NCI-H1694 (cell line): ENCODE data around the gene ESR2.
"Not testable (repeated sequence)": the region's sequence is repeated elsewhere in the genome, so short reads cannot be mapped to it uniquely, and the experiment has no call there.

Experiments
- DNase-seq: peaks from one replicate; lab custom pipeline; 2025; lab: John Stamatoyannopoulos, UW

Gene ESR2

GRCh38 chr14:64220466-64220865, 73.7 kb downstream of the ESR2 start:
- peak; percentile 94 for DNase-seq

- no peak for DNase-seq
Observed at GRCh38 chr14:64220056-64220455, 74.1 kb downstream of the ESR2 start.

GRCh38 chr14:64218344-64219240, 75.6 kb downstream of the ESR2 start:
- DNase-seq, result peak; percentile 70

- no peak for DNase-seq
Observed at GRCh38 chr14:64217834-64218233, 76.3 kb downstream of the ESR2 start.

GRCh38 chr14:64217308-64217707, 76.9 kb downstream of the ESR2 start:
- DNase-seq, result no peak

GRCh38 chr14:64215978-64216377, 78.2 kb downstream of the ESR2 start:
- DNase-seq, result no peak

GRCh38 chr14:64215274-64215673, 78.9 kb downstream of the ESR2 start:
- DNase-seq, result no peak

- DNase-seq, result no peak
Observed at GRCh38 chr14:64213853-64214570, 80.2 kb downstream of the ESR2 start.

GRCh38 chr14:64213086-64213485, 81.1 kb downstream of the ESR2 start:
- no peak for DNase-seq

- DNase-seq, result no peak
Observed at GRCh38 chr14:64212666-64213065, 81.5 kb downstream of the ESR2 start.

- not testable (repeated sequence) for DNase-seq
Observed at GRCh38 chr14:64210912-64211311, 83.3 kb downstream of the ESR2 start.

GRCh38 chr14:64210216-64210615, 84.0 kb downstream of the ESR2 start:
- DNase-seq, result no peak

GRCh38 chr14:64209444-64210131, 84.6 kb downstream of the ESR2 start:
- peak; percentile 63 for DNase-seq

GRCh38 chr14:64208981-64209380, 85.2 kb downstream of the ESR2 start:
- no peak for DNase-seq

GRCh38 chr14:64208261-64208660, 85.9 kb downstream of the ESR2 start:
- DNase-seq, result no peak

- no peak for DNase-seq
Observed at GRCh38 chr14:64203366-64204006, 90.7 kb downstream of the ESR2 start.

GRCh38 chr14:64202716-64203115, 91.5 kb downstream of the ESR2 start:
- DNase-seq, result no peak

- no peak for DNase-seq
Observed at GRCh38 chr14:64201921-64202545, 92.1 kb downstream of the ESR2 start.

GRCh38 chr14:64201296-64201695, 92.9 kb downstream of the ESR2 start:
- DNase-seq, result no peak

GRCh38 chr14:64200170-64200569, 94.0 kb downstream of the ESR2 start:
- no peak for DNase-seq

- no peak for DNase-seq
Observed at GRCh38 chr14:64198486-64198885, 95.7 kb downstream of the ESR2 start.

- no peak for DNase-seq
Observed at GRCh38 chr14:64197996-64198395, 96.2 kb downstream of the ESR2 start.
